IPS DF 6.9 (cell line): Measurements from ENCODE around the gene DYNAP.

ENCODE experiments used
- DNase-seq: peaks from one replicate; pipeline ENCODE4 v3.0.0-alpha.2; 2013; ENCODE audit warnings: low read depth, low spot score
- H3K27ac ChIP-seq: one replicate; pipeline ENCODE4 v1.5.1; 2013; ENCODE audit warnings: low read length, control low read depth
- H3K27me3 ChIP-seq: 2 replicates; pipeline ENCODE4 v1.6.1; 2013; ENCODE audit warnings: mild to moderate bottlenecking, low read length; ENCODE audit not compliant: control insufficient read depth, insufficient read depth
- H3K36me3 ChIP-seq: 2 replicates; pipeline ENCODE4 v1.6.1; 2013; ENCODE audit warnings: low read length; ENCODE audit not compliant: control insufficient read depth, insufficient read depth
- H3K4me1 ChIP-seq: 2 replicates; pipeline ENCODE4 v1.6.1; 2013; ENCODE audit warnings: low read length; ENCODE audit not compliant: control insufficient read depth, insufficient read depth
- H3K4me3 ChIP-seq: 2 replicates; pipeline ENCODE4 v1.5.1; 2013; ENCODE audit warnings: mild to moderate bottlenecking, low read length
- H3K9me3 ChIP-seq: 2 replicates; pipeline ENCODE4 v1.6.1; 2013; ENCODE audit warnings: low read length, inconsistent platforms; ENCODE audit not compliant: control insufficient read depth, insufficient read depth
- WGBS: extraction: QIAGEN DNeasy Blood & Tissue Kit; methylation state at CpG from one replicate; pipeline ENCODE4 v1.1.7; 2013; ENCODE audit warnings: mixed read lengths, missing lambda C conversion rate; ENCODE audit not compliant: insufficient read length, insufficient coverage; 5-methylcytosine and 5-hydroxymethylcytosine counted together

Gene DYNAP

DNA sequence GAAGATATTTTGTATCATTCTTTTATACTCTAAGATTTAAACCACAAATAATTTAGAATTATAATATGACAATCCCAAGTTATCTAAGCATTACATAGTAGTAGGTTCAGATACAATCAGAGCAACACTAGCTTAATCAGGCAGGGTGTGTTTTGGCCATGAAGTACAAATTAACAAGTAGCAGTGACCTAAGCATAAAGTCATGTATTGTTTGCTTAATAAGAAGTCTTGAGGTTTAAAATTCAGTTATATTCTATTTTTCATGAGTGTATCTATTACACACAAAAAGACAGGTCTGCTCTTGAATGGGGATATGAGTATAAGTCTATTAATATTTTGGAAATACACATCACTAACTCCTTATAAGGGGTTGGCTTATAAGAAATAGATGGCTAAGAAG is 39.9 kb downstream of the DYNAP start:
- H3K9me3 ChIP-seq, result no peaks in the 10 kb centered on the region
- no peaks in the 10 kb centered on the region for H3K27me3 ChIP-seq
- H3K4me3 ChIP-seq, result no peak overlapping the region
- peaks cover 1% of the 10 kb centered on the region; the same call in 1 of the 2 replicates for H3K36me3 ChIP-seq
- H3K27ac ChIP-seq, result no peak overlapping the region
- no peak for DNase-seq
- no peaks in the 10 kb centered on the region for H3K4me1 ChIP-seq

DNA sequence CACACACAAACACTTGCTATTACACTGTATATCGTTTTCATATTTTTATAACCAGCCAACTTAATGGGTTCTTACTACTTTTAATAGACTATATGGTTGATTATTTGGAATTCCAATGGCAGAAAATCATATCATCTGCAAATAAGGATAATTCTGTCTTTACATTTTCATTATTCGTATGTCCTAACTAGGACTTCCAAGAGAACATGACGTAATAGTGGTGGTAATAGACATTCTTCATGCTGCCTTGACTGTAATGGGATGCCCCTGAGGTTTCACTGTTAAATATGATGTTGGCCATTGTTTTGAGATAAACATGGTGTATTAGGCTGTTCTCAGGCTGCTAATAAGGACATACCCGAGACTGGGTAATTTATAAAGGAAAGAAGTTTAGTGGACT is 45.2 kb downstream of the DYNAP start:
- no CpG with 5 or more reads among the region's 4 CpGs for WGBS
- no peaks in the 10 kb centered on the region for H3K4me1 ChIP-seq
- DNase-seq, result no peak
- H3K9me3 ChIP-seq, result no peaks in the 10 kb centered on the region
- H3K4me3 ChIP-seq, result no peak overlapping the region
- no peaks in the 10 kb centered on the region for H3K36me3 ChIP-seq
- H3K27me3 ChIP-seq, result no peaks in the 10 kb centered on the region
- no peak overlapping the region for H3K27ac ChIP-seq

DNA sequence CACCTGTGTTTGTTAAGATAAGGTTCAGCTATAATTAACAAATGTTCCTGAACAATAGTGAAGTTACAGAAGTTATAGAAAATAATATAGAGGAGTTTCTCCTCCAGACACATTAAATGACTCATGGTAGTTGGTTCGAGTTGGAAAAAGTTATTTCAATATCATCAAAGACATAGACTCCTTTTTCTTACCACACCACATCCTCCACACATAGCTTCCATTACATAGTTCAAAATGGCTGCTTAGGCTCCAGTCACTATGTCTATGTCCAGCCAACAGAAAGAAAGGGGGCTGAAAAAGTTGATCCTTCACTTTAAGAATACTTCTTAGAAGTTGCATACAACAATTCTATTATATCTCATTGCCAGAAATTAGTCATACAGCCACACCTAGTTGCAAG is 50.7 kb downstream of the DYNAP start:
- no peaks in the 10 kb centered on the region for H3K27me3 ChIP-seq
- H3K4me3 ChIP-seq, result no peak overlapping the region
- no peaks in the 10 kb centered on the region for H3K36me3 ChIP-seq
- WGBS, result no CpG with 5 or more reads among the region's 1 CpG
- no peaks in the 10 kb centered on the region for H3K4me1 ChIP-seq
- no peak overlapping the region for H3K27ac ChIP-seq
- no peak for DNase-seq
- H3K9me3 ChIP-seq, result no peaks in the 10 kb centered on the region

DNA sequence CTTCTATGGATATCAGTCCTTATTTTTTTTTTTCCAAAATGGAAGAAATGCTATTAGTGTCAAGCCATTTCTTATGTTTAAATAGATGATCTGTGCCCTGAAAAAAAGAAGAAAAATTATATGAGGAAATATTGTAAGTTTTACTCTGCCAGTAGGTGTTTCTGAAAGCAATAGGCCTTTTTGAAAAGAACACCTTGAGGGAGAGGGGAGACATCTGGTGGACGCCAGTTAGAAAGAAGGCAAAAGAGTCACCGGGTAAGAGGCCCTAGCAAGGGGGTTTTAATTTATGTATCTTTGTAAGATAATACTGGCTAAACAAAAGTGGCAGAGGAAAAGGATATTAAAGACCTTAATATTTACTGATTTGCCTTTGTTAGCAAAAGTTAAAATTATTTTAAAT is 56.1 kb downstream of the DYNAP start:
- Histone ChIP-seq H3K27me3 (no peaks in the 10 kb centered on the region), H3K4me3 (no peak overlapping the region), H3K9me3 (no peaks in the 10 kb centered on the region), H3K4me1 (no peaks in the 10 kb centered on the region), H3K27ac (no peak overlapping the region), H3K36me3 (no peaks in the 10 kb centered on the region)
- DNase-seq, result peak; percentile 9
- no CpG with 5 or more reads among the region's 2 CpGs for WGBS
